OCI-LY1 (cell line): ENCODE results near the gene TXNRD1.

Experiments used
- EZH2 ChIP-seq: fragments of 200-600 bp; sonication (generic), shearing (Covaris generic); IDR thresholded peaks from 2 replicates; pipeline ENCODE4 v1.8.0; 2017; ENCODE audit warnings: borderline replicate concordance, mixed run types, mild to moderate bottlenecking, antibody characterized with exemption, low read length, moderate library complexity, mixed read lengths
- TF ChIP-seq, protein P1 (sequence below): fragments of 200-600 bp; sonication (generic), shearing (Covaris generic); IDR thresholded peaks from 2 replicates; pipeline ENCODE4 v1.5.1; 2017; ENCODE audit warnings: mild to moderate bottlenecking, antibody characterized with exemption, low read length, moderate library complexity, mixed read lengths

DNA sequence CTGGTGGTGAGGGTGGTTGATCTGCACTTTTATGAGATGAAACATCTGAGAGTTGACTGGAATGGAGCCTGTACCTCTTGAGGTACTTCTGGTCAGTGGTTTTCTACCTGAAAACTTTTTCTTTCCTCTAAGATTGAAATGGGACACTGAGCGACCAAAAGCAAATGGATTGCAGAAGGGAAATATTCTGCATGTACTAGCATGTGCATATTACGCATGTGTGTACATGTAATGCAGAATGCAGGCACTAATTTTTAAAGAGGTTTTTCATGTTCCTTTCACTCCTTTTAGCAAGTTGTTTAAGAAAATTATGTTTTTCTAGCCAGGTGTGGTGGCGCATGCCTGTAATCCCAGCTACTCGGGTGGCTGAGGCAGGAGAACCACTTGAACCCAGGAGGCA is 59.2 kb downstream of the TXNRD1 start:
- TF ChIP-seq, protein P1, sequence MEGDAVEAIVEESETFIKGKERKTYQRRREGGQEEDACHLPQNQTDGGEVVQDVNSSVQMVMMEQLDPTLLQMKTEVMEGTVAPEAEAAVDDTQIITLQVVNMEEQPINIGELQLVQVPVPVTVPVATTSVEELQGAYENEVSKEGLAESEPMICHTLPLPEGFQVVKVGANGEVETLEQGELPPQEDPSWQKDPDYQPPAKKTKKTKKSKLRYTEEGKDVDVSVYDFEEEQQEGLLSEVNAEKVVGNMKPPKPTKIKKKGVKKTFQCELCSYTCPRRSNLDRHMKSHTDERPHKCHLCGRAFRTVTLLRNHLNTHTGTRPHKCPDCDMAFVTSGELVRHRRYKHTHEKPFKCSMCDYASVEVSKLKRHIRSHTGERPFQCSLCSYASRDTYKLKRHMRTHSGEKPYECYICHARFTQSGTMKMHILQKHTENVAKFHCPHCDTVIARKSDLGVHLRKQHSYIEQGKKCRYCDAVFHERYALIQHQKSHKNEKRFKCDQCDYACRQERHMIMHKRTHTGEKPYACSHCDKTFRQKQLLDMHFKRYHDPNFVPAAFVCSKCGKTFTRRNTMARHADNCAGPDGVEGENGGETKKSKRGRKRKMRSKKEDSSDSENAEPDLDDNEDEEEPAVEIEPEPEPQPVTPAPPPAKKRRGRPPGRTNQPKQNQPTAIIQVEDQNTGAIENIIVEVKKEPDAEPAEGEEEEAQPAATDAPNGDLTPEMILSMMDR: no peak
- no peak for TF ChIP-seq EZH2
